ENCODE results near the gene IL36B. TPM values are rescaled to one million over a fixed set of nuclear protein-coding genes. Genes with fewer than 3 reads are reported as not detected.

IL36B gene
- total RNA-seq, 2 donors from 2014 or later = not detected

- H3K27me3 ChIP-seq = no peaks in the 10 kb centered on the region
- H3K36me3 ChIP-seq = no peaks in the 10 kb centered on the region
- no peaks in the 10 kb centered on the region for H3K4me1 ChIP-seq
- H3K9me3 ChIP-seq = no peaks in the 10 kb centered on the region
- DNase-seq (ENCODE audit: low spot score) = no peak
- no peak overlapping the region for H3K4me3 ChIP-seq
- TF ChIP-seq, protein P1, sequence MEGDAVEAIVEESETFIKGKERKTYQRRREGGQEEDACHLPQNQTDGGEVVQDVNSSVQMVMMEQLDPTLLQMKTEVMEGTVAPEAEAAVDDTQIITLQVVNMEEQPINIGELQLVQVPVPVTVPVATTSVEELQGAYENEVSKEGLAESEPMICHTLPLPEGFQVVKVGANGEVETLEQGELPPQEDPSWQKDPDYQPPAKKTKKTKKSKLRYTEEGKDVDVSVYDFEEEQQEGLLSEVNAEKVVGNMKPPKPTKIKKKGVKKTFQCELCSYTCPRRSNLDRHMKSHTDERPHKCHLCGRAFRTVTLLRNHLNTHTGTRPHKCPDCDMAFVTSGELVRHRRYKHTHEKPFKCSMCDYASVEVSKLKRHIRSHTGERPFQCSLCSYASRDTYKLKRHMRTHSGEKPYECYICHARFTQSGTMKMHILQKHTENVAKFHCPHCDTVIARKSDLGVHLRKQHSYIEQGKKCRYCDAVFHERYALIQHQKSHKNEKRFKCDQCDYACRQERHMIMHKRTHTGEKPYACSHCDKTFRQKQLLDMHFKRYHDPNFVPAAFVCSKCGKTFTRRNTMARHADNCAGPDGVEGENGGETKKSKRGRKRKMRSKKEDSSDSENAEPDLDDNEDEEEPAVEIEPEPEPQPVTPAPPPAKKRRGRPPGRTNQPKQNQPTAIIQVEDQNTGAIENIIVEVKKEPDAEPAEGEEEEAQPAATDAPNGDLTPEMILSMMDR (IDR thresholded peaks at IDR 0.05) = no peak
- H3K27ac ChIP-seq = no peak overlapping the region
Observed at GRCh38 chr2:113034016-113034415, 18.7 kb downstream of the IL36B start.

- DNase-seq (ENCODE audit: low spot score) = no peak
- no peaks in the 10 kb centered on the region for H3K9me3 ChIP-seq
- no peaks in the 10 kb centered on the region for H3K27me3 ChIP-seq
- no peaks in the 10 kb centered on the region for H3K36me3 ChIP-seq
- H3K27ac ChIP-seq = no peak overlapping the region
- H3K4me1 ChIP-seq = no peaks in the 10 kb centered on the region
- no peak overlapping the region for H3K4me3 ChIP-seq
- TF ChIP-seq, protein P1 (IDR thresholded peaks at IDR 0.05) = no peak
Observed at GRCh38 chr2:113032737-113033136, 19.9 kb downstream of the IL36B start.

DNA sequence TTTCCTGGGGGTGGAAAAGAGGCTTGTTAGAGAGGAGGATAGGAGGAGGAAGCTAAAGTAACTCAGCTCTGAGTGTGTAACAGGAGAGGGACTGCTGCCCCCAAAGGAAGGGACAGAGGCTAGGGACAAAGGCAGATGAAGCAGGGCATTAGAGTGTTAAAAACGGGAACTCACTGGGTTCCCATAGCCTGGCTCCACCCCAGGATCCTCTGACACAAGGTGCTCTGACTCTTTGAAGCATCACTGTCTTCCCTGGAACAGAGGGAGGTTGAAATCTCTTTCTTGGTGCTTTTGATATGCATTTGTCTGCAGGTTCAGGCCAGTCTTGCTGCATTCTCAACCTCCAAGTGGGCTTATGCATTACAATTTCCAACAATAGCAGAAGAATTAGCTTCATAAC is 24.6 kb downstream of the IL36B start:
- TF ChIP-seq, protein P1 (IDR thresholded peaks at IDR 0.05) = no peak
- Histone ChIP-seq H3K27ac (no peak overlapping the region), H3K9me3 (no peaks in the 10 kb centered on the region), H3K4me3 (no peak overlapping the region), H3K4me1 (no peaks in the 10 kb centered on the region), H3K27me3 (no peaks in the 10 kb centered on the region), H3K36me3 (no peaks in the 10 kb centered on the region)
- DNase-seq (ENCODE audit: low spot score) = no peak

DNA sequence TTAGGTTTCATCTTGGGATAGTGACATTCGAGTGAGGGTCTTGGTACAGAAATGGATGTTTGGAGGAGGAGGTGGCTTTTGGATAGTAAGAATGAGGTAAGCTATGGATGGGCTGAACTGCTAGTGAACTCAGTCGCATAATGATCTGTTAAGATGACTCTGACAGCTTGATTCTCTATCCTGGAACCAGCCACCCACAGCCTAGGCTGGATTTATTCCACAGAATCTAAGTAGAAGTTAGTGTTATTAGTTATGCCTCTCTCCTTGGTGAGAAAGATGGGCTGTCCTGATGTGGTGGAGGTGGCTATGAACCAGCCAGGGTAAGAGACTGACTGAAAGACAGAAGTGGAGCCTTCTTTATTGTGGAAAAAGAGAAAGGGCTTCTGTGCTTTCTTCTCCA is 25.0 kb downstream of the IL36B start:
- H3K4me3 ChIP-seq = no peak overlapping the region
- TF ChIP-seq, protein P1 (IDR thresholded peaks at IDR 0.05) = no peak

GRCh38 chr2:113025737-113026136 is 26.9 kb downstream of the IL36B start:
- Histone ChIP-seq H3K27me3 (no peaks in the 10 kb centered on the region), H3K36me3 (no peaks in the 10 kb centered on the region), H3K4me3 (no peak overlapping the region), H3K9me3 (no peaks in the 10 kb centered on the region), H3K27ac (no peak overlapping the region), H3K4me1 (no peaks in the 10 kb centered on the region)
- DNase-seq (ENCODE audit: low spot score) = no peak
- TF ChIP-seq, protein P1 (IDR thresholded peaks at IDR 0.05) = no peak

More for the DNA sequence above, 25.0 kb downstream of the IL36B start:
- Histone ChIP-seq H3K27ac (no peak overlapping the region), H3K4me1 (no peaks in the 10 kb centered on the region), H3K9me3 (no peaks in the 10 kb centered on the region), H3K36me3 (no peaks in the 10 kb centered on the region), H3K27me3 (no peaks in the 10 kb centered on the region)
- DNase-seq (ENCODE audit: low spot score) = no peak

DNA sequence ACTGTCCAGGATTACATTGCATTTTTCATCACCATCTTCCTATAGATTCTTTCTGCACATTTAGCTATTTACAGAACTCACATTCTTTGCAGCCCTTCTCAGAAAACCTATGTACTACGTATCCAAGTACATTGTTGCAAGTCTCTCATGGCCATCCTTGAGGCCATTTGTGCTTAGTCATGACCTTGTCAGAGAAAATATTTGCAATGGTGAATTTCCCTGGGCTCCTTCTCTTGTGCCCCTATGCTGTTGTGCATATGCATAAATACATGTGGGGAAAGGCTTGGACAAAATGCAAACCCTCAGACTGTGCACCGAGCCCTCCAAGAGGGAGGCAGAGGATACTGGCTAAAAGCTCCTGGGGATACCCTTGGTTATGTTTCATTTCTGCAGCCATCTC is 27.9 kb downstream of the IL36B start:
- no peak overlapping the region for H3K27ac ChIP-seq
- no peaks in the 10 kb centered on the region for H3K4me1 ChIP-seq
- TF ChIP-seq, protein P1 (IDR thresholded peaks at IDR 0.05) = no peak
- no peak for DNase-seq (ENCODE audit: low spot score)
- H3K4me3 ChIP-seq = no peak overlapping the region
- no peaks in the 10 kb centered on the region for H3K27me3 ChIP-seq
- H3K9me3 ChIP-seq = no peaks in the 10 kb centered on the region
- H3K36me3 ChIP-seq = no peaks in the 10 kb centered on the region

All from right atrium auricular region (tissue), 2 donors.